ENCODE results near the gene BRS3. TPM values are rescaled to one million over a fixed set of nuclear protein-coding genes. Genes with fewer than 3 reads are reported as not detected.

The BRS3 gene
- total RNA-seq, 2 experiments from 2014 or later = not detected

- Mint-ChIP-seq H3K27me3 (no peaks in the 10 kb centered on the region), H3K4me3 (peak overlapping the region; percentile 83), H3K36me3 (ENCODE audit: low read depth) (peaks cover 11% of the 10 kb centered on the region), H3K27ac (peak overlapping the region; percentile 92), H3K9me3 (ENCODE audit: low read depth) (no peaks in the 10 kb centered on the region), H3K4me1 (peaks cover 17% of the 10 kb centered on the region)
- ATAC-seq (no peak), DNase-seq (no peak)
- ChIA-PET POLR2A (no interaction called here), CTCF (interaction anchor here (1.6 kb wide), 1 partner anchor 82 kb away, joined by 3 read pairs; no protein-coding TSS in a partner anchor)
- intact Hi-C loops (cut with DNase I, micrococcal nuclease) = loop anchor here (1.0 to 5.0 kb wide), 12 partner anchors 81 to 974 kb away; partner anchors contain the start of genes CD40LG (in 1 of the 2), FHL1 (in 1 of the 2), INTS6L (in 1 of the 2) and MAP7D3 (in 1 of the 2)
These were observed 8.5 kb downstream of the BRS3 start for GRCh38 chrX:136496186-136496763.

- Mint-ChIP-seq H3K27me3 (no peaks in the 10 kb centered on the region), H3K4me1 (peaks cover 18% of the 10 kb centered on the region), H3K4me3 (peak overlapping the region; percentile 83), H3K9me3 (ENCODE audit: low read depth) (no peaks in the 10 kb centered on the region), H3K36me3 (ENCODE audit: low read depth) (peaks cover 14% of the 10 kb centered on the region), H3K27ac (peak overlapping the region; percentile 92)
- peak; percentile 92 for DNase-seq
- ATAC-seq = peak; percentile 76
- intact Hi-C loops (cut with DNase I, micrococcal nuclease) = loop anchor here (1.0 to 5.0 kb wide), 14 partner anchors 80 to 975 kb away; partner anchors contain the start of genes MAP7D3 (in 2 of the 2), CD40LG (in 1 of the 2), FHL1 (in 1 of the 2) and INTS6L (in 1 of the 2)
- POLR2A ChIA-PET = no interaction called here
- CTCF ChIA-PET = interaction anchor here (1.6 kb wide), 1 partner anchor 82 kb away, joined by 3 read pairs; no protein-coding TSS in a partner anchor
These were observed 9.2 kb downstream of the BRS3 start for GRCh38 chrX:136496764-136497555.

- intact Hi-C loops (cut with DNase I, micrococcal nuclease) = loop anchor here (1.0 to 5.0 kb wide), 12 partner anchors 80 to 975 kb away; partner anchors contain the start of genes MAP7D3 (in 2 of the 2), CD40LG (in 1 of the 2), FHL1 (in 1 of the 2) and INTS6L (in 1 of the 2)
- peaks cover 14% of the 10 kb centered on the region for H3K36me3 Mint-ChIP-seq (ENCODE audit: low read depth)
- ChIA-PET POLR2A (interaction anchor here (1.0 kb wide), 1 partner anchor 383 kb away, joined by 4 read pairs; the partner anchor contains the start of gene RBMX), CTCF (interaction anchor here (1.6 kb wide), 1 partner anchor 81 kb away, joined by 3 read pairs; no protein-coding TSS in a partner anchor)
- H3K4me1 Mint-ChIP-seq = peaks cover 18% of the 10 kb centered on the region
- no peak for DNase-seq
- ATAC-seq = peak; percentile 3
- no peaks in the 10 kb centered on the region for H3K9me3 Mint-ChIP-seq (ENCODE audit: low read depth)
- H3K27ac Mint-ChIP-seq = peak within 1 kb of the TSS; percentile 92
- no peaks in the 10 kb centered on the region for H3K27me3 Mint-ChIP-seq
- peak within 1 kb of the TSS; percentile 83 for H3K4me3 Mint-ChIP-seq
These were observed 9.9 kb downstream of the BRS3 start, which contains the start of gene HTATSF1 for GRCh38 chrX:136497556-136498052. Gene HTATSF1 (plus strand): TSS chrX:136497592. CDS start chrX:136497685, 93 bp downstream.

DNA sequence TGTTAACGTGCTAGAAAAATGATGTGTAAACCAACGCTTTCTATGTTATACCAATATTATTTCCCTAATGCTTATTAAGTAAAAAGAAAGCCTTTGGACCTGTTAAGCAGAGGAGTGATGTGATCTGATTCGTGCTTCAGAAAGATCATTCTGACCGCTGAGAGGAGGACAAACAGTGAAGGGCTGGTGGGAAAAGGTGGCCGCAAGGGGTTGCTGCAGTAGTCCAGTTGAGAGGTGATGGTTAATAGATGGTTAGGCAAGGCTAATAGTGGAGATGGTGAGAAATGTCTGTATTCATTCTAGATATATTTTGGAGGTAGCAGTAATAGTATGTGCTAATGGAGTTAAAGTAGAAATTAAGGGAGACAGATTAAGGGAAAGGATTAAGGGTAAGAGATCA, 31.3 kb downstream of the BRS3 start:
- no peak overlapping the region for H3K27ac Mint-ChIP-seq
- H3K27me3 Mint-ChIP-seq = no peaks in the 10 kb centered on the region
- ATAC-seq (no peak), DNase-seq (no peak)
- H3K36me3 Mint-ChIP-seq (ENCODE audit: low read depth) = peaks cover 2% of the 10 kb centered on the region
- H3K4me1 Mint-ChIP-seq = peaks cover 2% of the 10 kb centered on the region
- H3K9me3 Mint-ChIP-seq (ENCODE audit: low read depth) = no peaks in the 10 kb centered on the region
- intact Hi-C loops (cut with DNase I, micrococcal nuclease) = no loop called here
- H3K4me3 Mint-ChIP-seq = no peak overlapping the region
- POLR2A ChIA-PET = no interaction called here
- CTCF ChIA-PET = no interaction called here

DNA sequence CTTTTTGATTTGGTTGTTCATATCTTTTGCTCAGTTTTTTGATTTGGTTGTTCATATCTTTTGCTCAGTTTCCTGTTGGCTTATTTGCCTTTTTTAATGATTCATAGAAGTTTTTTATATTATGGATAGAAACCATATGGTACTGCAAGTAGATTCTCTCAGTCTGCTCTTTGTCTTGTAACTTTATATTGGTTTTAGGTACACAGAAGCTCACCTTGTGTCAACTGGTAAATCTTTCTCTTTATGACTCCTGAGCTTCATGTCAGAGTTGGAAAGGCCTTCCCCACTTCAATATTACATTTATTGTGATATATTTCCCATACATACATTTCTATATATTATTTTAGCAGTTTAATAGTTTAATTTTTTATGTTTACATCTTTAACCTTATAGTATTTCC, 36.0 kb downstream of the BRS3 start:
- ChIA-PET POLR2A (no interaction called here), CTCF (no interaction called here)
- H3K36me3 Mint-ChIP-seq (ENCODE audit: low read depth) = no peaks in the 10 kb centered on the region
- H3K9me3 Mint-ChIP-seq (ENCODE audit: low read depth) = no peaks in the 10 kb centered on the region
- DNase-seq (no peak), ATAC-seq (no peak)
- H3K27me3 Mint-ChIP-seq = peaks cover 2% of the 10 kb centered on the region
- intact Hi-C loops (cut with DNase I, micrococcal nuclease) = no loop called here
- H3K4me1 Mint-ChIP-seq = peaks cover 2% of the 10 kb centered on the region
- no peak overlapping the region for H3K4me3 Mint-ChIP-seq
- no peak overlapping the region for H3K27ac Mint-ChIP-seq

- no peaks in the 10 kb centered on the region for H3K9me3 Mint-ChIP-seq (ENCODE audit: low read depth)
- ChIA-PET CTCF (interaction anchor here (1.0 kb wide), 2 partner anchors 51 to 52 kb away, joined by 3 to 5 read pairs; no protein-coding TSS in a partner anchor), POLR2A (no interaction called here)
- ATAC-seq (peak; percentile 84), DNase-seq (peak; percentile 25)
- no peak overlapping the region for H3K4me3 Mint-ChIP-seq
- intact Hi-C loops (cut with DNase I, micrococcal nuclease) = no loop called here
- peaks cover 4% of the 10 kb centered on the region for H3K4me1 Mint-ChIP-seq
- H3K27me3 Mint-ChIP-seq = peaks cover 2% of the 10 kb centered on the region
- no peak overlapping the region for H3K27ac Mint-ChIP-seq
- no peaks in the 10 kb centered on the region for H3K36me3 Mint-ChIP-seq (ENCODE audit: low read depth)
These were observed 38.2 kb downstream of the BRS3 start for GRCh38 chrX:136525738-136526606.

GRCh38 chrX:136528645-136529315, 41.0 kb downstream of the BRS3 start:
- Mint-ChIP-seq H3K4me3 (no peak overlapping the region), H3K36me3 (ENCODE audit: low read depth) (no peaks in the 10 kb centered on the region)

DNA sequence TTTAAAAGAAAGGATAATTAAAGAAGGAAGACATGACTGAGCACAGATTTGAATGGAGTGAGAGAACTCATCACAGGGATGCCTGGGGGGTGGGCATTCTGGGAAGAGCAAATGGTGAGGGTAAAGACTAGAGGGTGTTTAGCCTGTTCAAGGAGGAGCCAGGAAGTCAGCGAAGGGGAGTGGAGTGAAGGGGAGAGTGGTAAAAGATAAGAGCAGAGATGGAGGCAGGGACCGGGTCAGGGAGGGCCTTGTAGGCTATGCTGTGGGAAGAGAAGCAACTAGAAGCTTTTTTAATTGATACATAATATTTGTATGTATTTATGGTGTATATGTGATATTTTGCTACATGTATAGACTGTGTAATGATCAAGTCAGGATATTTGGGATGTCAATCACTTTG, 42.0 kb downstream of the BRS3 start:
- H3K4me1 Mint-ChIP-seq = peaks cover 2% of the 10 kb centered on the region

More at GRCh38 chrX:136528645-136529315, 41.0 kb downstream of the BRS3 start:
- ATAC-seq (no peak), DNase-seq (no peak)
- ChIA-PET CTCF (no interaction called here), POLR2A (no interaction called here)
- H3K27ac Mint-ChIP-seq = no peak overlapping the region
- H3K9me3 Mint-ChIP-seq (ENCODE audit: low read depth) = no peaks in the 10 kb centered on the region
- intact Hi-C loops (cut with DNase I, micrococcal nuclease) = loop anchor here in 1 of 2 experiments (1.0 kb wide), 1 partner anchor 28 kb away; no protein-coding TSS in a partner anchor
- peaks cover 2% of the 10 kb centered on the region for H3K4me1 Mint-ChIP-seq
- peaks cover 2% of the 10 kb centered on the region for H3K27me3 Mint-ChIP-seq

DNA sequence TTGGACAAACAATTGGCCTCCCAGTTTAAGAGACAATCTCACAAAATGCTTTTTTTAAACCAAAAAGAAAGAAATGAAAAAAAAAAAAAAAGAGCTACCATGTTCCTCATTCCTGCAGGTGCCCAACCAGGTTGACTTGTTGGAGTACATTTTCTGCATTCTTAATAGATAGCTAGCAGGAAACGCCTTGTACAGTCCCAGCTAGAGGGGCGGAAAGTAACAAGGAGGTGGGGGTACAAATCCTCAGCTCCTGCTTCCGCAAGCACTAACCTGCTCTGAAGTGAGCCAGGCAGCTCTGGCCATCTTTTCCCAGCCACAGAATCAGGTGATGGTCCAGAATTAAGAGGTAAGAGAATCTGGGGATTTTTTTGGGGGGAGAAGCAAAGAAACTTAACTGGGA, 44.2 kb downstream of the BRS3 start, which contains the start of gene VGLL1:
VGLL1 (plus strand) TSS at position 265 of the 400 bp plus-strand sequence. CDS start 3,806 bp downstream, outside the sequence.
- intact Hi-C loops (cut with DNase I, micrococcal nuclease) = no loop called here
- peaks cover 2% of the 10 kb centered on the region for H3K4me1 Mint-ChIP-seq
- DNase-seq (no peak), ATAC-seq (no peak)
- H3K9me3 Mint-ChIP-seq (ENCODE audit: low read depth) = no peaks in the 10 kb centered on the region
- CTCF ChIA-PET = no interaction called here
- H3K4me3 Mint-ChIP-seq = no peak within 1 kb of the TSS
- no peaks in the 10 kb centered on the region for H3K36me3 Mint-ChIP-seq (ENCODE audit: low read depth)
- H3K27me3 Mint-ChIP-seq = peaks cover 4% of the 10 kb centered on the region
- POLR2A ChIA-PET = no interaction called here
- no peak within 1 kb of the TSS for H3K27ac Mint-ChIP-seq

More for the DNA sequence above, 42.0 kb downstream of the BRS3 start:
- intact Hi-C loops (cut with DNase I, micrococcal nuclease) = loop anchor here in 1 of 2 experiments (1.0 kb wide), 1 partner anchor 27 kb away; no protein-coding TSS in a partner anchor
- POLR2A ChIA-PET = no interaction called here
- peaks cover 2% of the 10 kb centered on the region for H3K27me3 Mint-ChIP-seq
- ATAC-seq (no peak), DNase-seq (no peak)
- no peaks in the 10 kb centered on the region for H3K36me3 Mint-ChIP-seq (ENCODE audit: low read depth)
- H3K27ac Mint-ChIP-seq = no peak overlapping the region
- H3K4me3 Mint-ChIP-seq = no peak overlapping the region
- CTCF ChIA-PET = no interaction called here
- H3K9me3 Mint-ChIP-seq (ENCODE audit: low read depth) = no peaks in the 10 kb centered on the region

- Mint-ChIP-seq H3K27me3 (peaks cover 2% of the 10 kb centered on the region), H3K4me3 (no peak overlapping the region), H3K27ac (no peak overlapping the region), H3K9me3 (ENCODE audit: low read depth) (no peaks in the 10 kb centered on the region), H3K36me3 (ENCODE audit: low read depth) (no peaks in the 10 kb centered on the region), H3K4me1 (peaks cover 2% of the 10 kb centered on the region)
- intact Hi-C loops (cut with DNase I, micrococcal nuclease) = no loop called here
- ChIA-PET CTCF (no interaction called here), POLR2A (interaction anchor here (0.7 kb wide), 1 partner anchor 1588 kb away, joined by 4 read pairs; no protein-coding TSS in a partner anchor)
- DNase-seq (no peak), ATAC-seq (no peak)
These were observed 46.4 kb downstream of the BRS3 start for GRCh38 chrX:136534131-136534530.
